Endothelial cell (in vitro differentiated cells): ENCODE measurements around the gene EPB41L4A. TPM values are rescaled to one million over a fixed set of nuclear protein-coding genes. Genes with fewer than 3 reads are reported as not detected.
"Not testable (repeated sequence)": the region's sequence is repeated elsewhere in the genome, so short reads cannot be mapped to it uniquely, and the experiment has no call there.

ENCODE experiments used
- DNase-seq: peaks from one replicate; pipeline ENCODE4 v3.0.0; 2021; ENCODE audit warnings: low spot score
- H3K27ac Mint-ChIP-seq: one replicate; pipeline ENCODE4 v1.8.0; 2021; ENCODE audit warnings: mixed read lengths, inconsistent platforms; ENCODE audit not compliant: unreplicated experiment
- H3K27me3 Mint-ChIP-seq: one replicate; pipeline ENCODE4 v1.8.0; 2021; ENCODE audit warnings: mild to moderate bottlenecking, moderate library complexity, mixed read lengths, inconsistent platforms; ENCODE audit not compliant: unreplicated experiment
- H3K36me3 Mint-ChIP-seq: one replicate; pipeline ENCODE4 v1.8.0; 2021; ENCODE audit warnings: mild to moderate bottlenecking, low read depth, mixed read lengths, inconsistent platforms; ENCODE audit not compliant: unreplicated experiment
- H3K4me1 Mint-ChIP-seq: one replicate; pipeline ENCODE4 v1.8.0; 2021; ENCODE audit warnings: mild to moderate bottlenecking, mixed read lengths, inconsistent platforms; ENCODE audit not compliant: unreplicated experiment
- H3K4me3 Mint-ChIP-seq: one replicate; pipeline ENCODE4 v1.8.0; 2021; ENCODE audit warnings: mild to moderate bottlenecking, mixed read lengths, inconsistent platforms; ENCODE audit not compliant: unreplicated experiment
- H3K9me3 Mint-ChIP-seq: one replicate; pipeline ENCODE4 v1.8.0; 2021; ENCODE audit warnings: mixed read lengths, inconsistent platforms; ENCODE audit not compliant: unreplicated experiment
- CTCF ChIP-seq: fragments of 200-600 bp; sonication (generic); IDR thresholded peaks from one replicate; pipeline ENCODE4 v1.5.0; 2021; ENCODE audit warnings: antibody characterized with exemption; ENCODE audit not compliant: unreplicated experiment
- total RNA-seq: library from RNA; stranded (reverse); fragmentation: NEBNext Ultra II Directional; extraction: Animal tissue kit (Norgen Biotek cat#: 25700); gene quantifications from one replicate; pipeline ENCODE4 v1.2.1, GENCODE V29; 2021; ENCODE audit not compliant: unreplicated experiment

The EPB41L4A gene
- total RNA-seq, 1 donor from 2014 or later: 50.6 TPM

DNA sequence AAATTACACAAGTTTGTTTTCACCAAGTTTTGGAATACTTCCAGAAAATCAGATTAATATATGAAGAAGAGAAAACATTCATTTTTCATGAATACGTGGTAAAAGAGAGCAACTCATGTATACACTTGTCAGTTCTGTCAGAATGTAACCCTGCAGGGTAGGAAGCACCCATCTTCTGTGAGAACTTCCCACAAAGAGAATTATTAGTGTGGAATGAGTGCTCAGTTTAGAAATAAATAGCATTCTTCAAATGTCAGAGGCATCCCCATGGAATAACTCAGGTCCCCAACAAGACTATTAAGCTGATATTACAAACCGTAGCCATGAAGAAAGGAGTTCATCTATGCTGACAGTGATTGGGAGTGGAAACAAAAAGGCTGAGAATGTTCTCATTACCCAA lies 45.2 kb downstream of the EPB41L4A start:
- H3K36me3 Mint-ChIP-seq: no peaks in the 10 kb centered on the region
- H3K4me3 Mint-ChIP-seq: no peak overlapping the region
- no peak for TF ChIP-seq CTCF
- no peaks in the 10 kb centered on the region for H3K9me3 Mint-ChIP-seq
- H3K4me1 Mint-ChIP-seq: peaks cover 3% of the 10 kb centered on the region
- no peaks in the 10 kb centered on the region for H3K27me3 Mint-ChIP-seq
- DNase-seq: no peak
- H3K27ac Mint-ChIP-seq: no peak overlapping the region

GRCh38 chr5:112372543-112372942 lies 46.5 kb downstream of the EPB41L4A start:
- Mint-ChIP-seq H3K9me3 (no peaks in the 10 kb centered on the region), H3K27ac (no peak overlapping the region), H3K36me3 (no peaks in the 10 kb centered on the region), H3K27me3 (no peaks in the 10 kb centered on the region), H3K4me3 (no peak overlapping the region), H3K4me1 (peaks cover 3% of the 10 kb centered on the region)
- no peak for DNase-seq
- no peak for TF ChIP-seq CTCF

- Mint-ChIP-seq H3K36me3 (no peaks in the 10 kb centered on the region), H3K4me1 (peaks cover 3% of the 10 kb centered on the region)
- no peak for DNase-seq
These were observed 48.0 kb downstream of the EPB41L4A start for GRCh38 chr5:112371067-112371466.

DNA sequence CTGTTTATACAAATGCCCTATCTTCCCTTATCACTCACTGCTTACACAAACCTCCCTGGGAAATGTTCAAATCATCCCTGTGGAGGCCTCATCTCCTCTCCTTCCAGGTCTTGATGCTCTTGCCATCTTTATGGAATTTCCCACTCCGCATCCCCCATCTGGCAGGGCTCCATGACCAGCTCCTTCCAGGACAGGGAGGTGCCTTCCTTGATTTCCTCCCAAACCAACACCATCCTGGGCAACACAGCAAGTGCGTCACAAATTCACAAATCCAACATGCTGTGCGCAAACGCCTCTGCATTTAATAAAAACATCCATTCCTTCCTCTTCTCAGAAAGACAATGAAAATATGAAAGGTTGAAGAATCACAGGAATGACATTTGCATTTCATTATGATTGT lies 51.7 kb downstream of the EPB41L4A start:
- no peak for TF ChIP-seq CTCF
- Mint-ChIP-seq H3K27me3 (no peaks in the 10 kb centered on the region), H3K9me3 (no peaks in the 10 kb centered on the region), H3K4me3 (no peak overlapping the region), H3K36me3 (no peaks in the 10 kb centered on the region), H3K27ac (no peak overlapping the region), H3K4me1 (no peaks in the 10 kb centered on the region)
- DNase-seq: no peak

More at GRCh38 chr5:112371067-112371466, 48.0 kb downstream of the EPB41L4A start:
- Mint-ChIP-seq H3K27ac (no peak overlapping the region), H3K27me3 (no peaks in the 10 kb centered on the region), H3K4me3 (no peak overlapping the region), H3K9me3 (no peaks in the 10 kb centered on the region)
- no peak for TF ChIP-seq CTCF

DNA sequence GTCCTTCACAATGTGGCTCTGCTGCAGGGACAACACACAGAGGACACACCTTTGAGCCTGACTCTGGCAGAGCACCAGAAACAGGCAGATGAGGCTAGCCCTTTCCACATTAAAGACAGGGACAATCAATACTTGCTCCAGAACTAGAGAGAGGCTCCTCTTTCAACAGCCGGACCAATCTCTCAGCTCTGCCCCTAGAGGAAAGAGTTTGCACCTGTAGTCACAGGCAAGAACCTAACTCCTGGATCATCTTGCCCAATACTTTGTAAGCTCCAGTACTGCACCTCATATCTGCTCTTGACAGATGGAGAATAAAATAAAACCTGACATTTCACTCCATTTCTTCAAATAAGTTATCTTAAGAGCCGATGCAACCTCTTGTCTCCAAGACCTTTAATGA lies 52.1 kb downstream of the EPB41L4A start:
- TF ChIP-seq CTCF: no peak
- DNase-seq: no peak
- Mint-ChIP-seq H3K4me3 (no peak overlapping the region), H3K4me1 (no peaks in the 10 kb centered on the region), H3K27me3 (no peaks in the 10 kb centered on the region), H3K36me3 (no peaks in the 10 kb centered on the region), H3K27ac (no peak overlapping the region), H3K9me3 (no peaks in the 10 kb centered on the region)

DNA sequence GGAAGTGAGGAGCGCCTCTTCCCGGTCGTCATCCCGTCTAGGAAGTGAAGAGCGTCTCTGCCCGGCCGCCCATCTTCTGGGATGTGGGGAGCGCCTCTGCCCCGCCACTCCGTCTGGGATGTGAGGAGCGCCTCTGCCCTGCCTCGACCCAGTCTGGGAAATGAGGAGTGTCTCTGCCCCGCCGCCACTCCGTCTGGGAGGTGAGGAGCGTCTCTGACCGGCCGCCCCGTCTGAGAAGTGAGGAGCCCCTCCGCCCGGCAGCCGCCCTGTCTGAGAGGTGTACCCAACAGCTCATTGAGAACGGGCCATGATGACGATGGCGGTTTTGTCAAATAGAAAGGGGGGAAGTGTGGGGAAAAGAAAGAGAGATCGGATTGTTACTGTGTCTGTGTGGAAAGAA lies 58.3 kb downstream of the EPB41L4A start:
- H3K27me3 Mint-ChIP-seq, DNase-seq, H3K27ac Mint-ChIP-seq, H3K36me3 Mint-ChIP-seq, H3K4me1 Mint-ChIP-seq, H3K4me3 Mint-ChIP-seq, H3K9me3 Mint-ChIP-seq: not testable (repeated sequence)
